ENCODE measurements around the gene TFCP2L1. TPM values are rescaled to one million over a fixed set of nuclear protein-coding genes. Genes with fewer than 3 reads are reported as not detected.

Gene TFCP2L1
- total and polyA plus RNA-seq, 4 donors: 0.06 to 1.5 (median 0.36) TPM

- WGBS: 92% methylated on average over 1 of the region's 1 CpG
- H3K27me3 ChIP-seq (ENCODE audit: control insufficient read depth in 4 of 4, insufficient read depth in 4 of 4, low read length in 3 of 4): no peaks in the 10 kb centered on the region
- no peak for DNase-seq (ENCODE audit: low spot score)
- H3K4me1 ChIP-seq (ENCODE audit: control insufficient read depth in 4 of 4, insufficient read depth in 4 of 4, low read length in 3 of 4): no peaks in the 10 kb centered on the region
- no peak overlapping the region for H3K27ac ChIP-seq (ENCODE audit: low read depth in 1 of 2, low read length in 2 of 2)
- TF ChIP-seq TAF1 (conservative IDR thresholded peaks at IDR 0.05): no peak
- no peak for TF ChIP-seq YY1 (IDR thresholded peaks at IDR 0.05)
- no peak for TF ChIP-seq HNF4G (IDR thresholded peaks at IDR 0.05)
- no peak for TF ChIP-seq ZBTB33 (IDR thresholded peaks at IDR 0.05)
- TF ChIP-seq NR2F2 (IDR thresholded peaks at IDR 0.05): no peak
- TF ChIP-seq JUND (IDR thresholded peaks at IDR 0.05): no peak
- no peak for TF ChIP-seq HNF4A (conservative IDR thresholded peaks at IDR 0.05)
- TF ChIP-seq RAD21 (IDR thresholded peaks at IDR 0.05): no peak
- no peak for TF ChIP-seq MAX (IDR thresholded peaks at IDR 0.05)
- no peak for TF ChIP-seq REST (IDR thresholded peaks at IDR 0.05)
- no peak for TF ChIP-seq RXRA (IDR thresholded peaks at IDR 0.05)
- H3K9ac ChIP-seq (ENCODE audit: low read depth in 1 of 2, low read length in 2 of 2): no peak overlapping the region
- H3K36me3 ChIP-seq (ENCODE audit: control insufficient read depth in 4 of 4, insufficient read depth in 3 of 4, low read depth in 1 of 4, low read length in 3 of 4): no peaks in the 10 kb centered on the region
- no peaks in the 10 kb centered on the region for H3K9me3 ChIP-seq (ENCODE audit: control insufficient read depth in 4 of 4, low read length in 3 of 4)
- no peak overlapping the region for H3K4me3 ChIP-seq (ENCODE audit: low read depth in 1 of 3, low read length in 3 of 3)
These were observed 33.5 kb downstream of the TFCP2L1 start for GRCh38 chr2:121251497-121251896.

- TF ChIP-seq REST (IDR thresholded peaks at IDR 0.05) (no peak), HNF4G (IDR thresholded peaks at IDR 0.05) (no peak), RXRA (IDR thresholded peaks at IDR 0.05) (no peak), EGR1 (IDR thresholded peaks at IDR 0.05; ENCODE audit: low read depth in 2 of 2) (no peak), MAX (IDR thresholded peaks at IDR 0.05) (no peak), NR2F2 (IDR thresholded peaks at IDR 0.05) (no peak), SP1 (IDR thresholded peaks at IDR 0.05) (no peak), HNF4A (conservative IDR thresholded peaks at IDR 0.05) (no peak), FOXA2 (IDR thresholded peaks at IDR 0.05) (no peak), RAD21 (IDR thresholded peaks at IDR 0.05) (no peak), ATF3 (IDR thresholded peaks at IDR 0.05) (no peak)
- Histone ChIP-seq H3K4me1 (ENCODE audit: control insufficient read depth in 4 of 4, insufficient read depth in 4 of 4, low read length in 3 of 4) (no peaks in the 10 kb centered on the region), H3K27me3 (ENCODE audit: control insufficient read depth in 4 of 4, insufficient read depth in 4 of 4, low read length in 3 of 4) (no peaks in the 10 kb centered on the region), H3K9ac (ENCODE audit: low read depth in 1 of 2, low read length in 2 of 2) (no peak overlapping the region), H3K36me3 (ENCODE audit: control insufficient read depth in 4 of 4, insufficient read depth in 3 of 4, low read depth in 1 of 4, low read length in 3 of 4) (no peaks in the 10 kb centered on the region), H3K4me3 (ENCODE audit: low read depth in 1 of 3, low read length in 3 of 3) (no peak overlapping the region), H3K27ac (ENCODE audit: low read depth in 1 of 2, low read length in 2 of 2) (no peak overlapping the region), H3K9me3 (ENCODE audit: control insufficient read depth in 4 of 4, low read length in 3 of 4) (no peaks in the 10 kb centered on the region)
- no peak for DNase-seq (ENCODE audit: low spot score)
- WGBS: 86% methylated on average over 18 of the region's 18 CpGs
These were observed 36.1 kb downstream of the TFCP2L1 start for GRCh38 chr2:121248766-121249343.

Data from liver (tissue), 9 donors.